MCF 10A (cell line): ENCODE data around the gene RNFT2. TPM values are rescaled to one million over a fixed set of nuclear protein-coding genes. Genes with fewer than 3 reads are reported as not detected.

Experiments
- BruUV-seq: library from RNA; stranded (reverse); fragments of 400-500 nt; replicated peaks from 2 replicates; lab custom pipeline; 2021; lab: Mats Ljungman, UMichigan
- CTCF ChIA-PET: fragments of 300-600 bp; sonication (Branson Sonifier 250); formaldehyde crosslinking; extraction: SDS; loops from one replicate; lab custom pipeline; 2021; ENCODE audit warnings: antibody characterized with exemption, inconsistent platforms; lab: Yijun Ruan, JAX
- POLR2A ChIA-PET: fragments of 300-600, 350-650 bp; sonication (Branson Sonifier 250); formaldehyde crosslinking; extraction: SDS; loops from one replicate; lab custom pipeline; 2020; ENCODE audit warnings: antibody characterized with exemption, inconsistent platforms; lab: Yijun Ruan, JAX
- DNase-seq: peaks from one replicate; pipeline ENCODE4 v3.0.0-alpha.2; 2018; ENCODE audit not compliant: unreplicated experiment
- H3K27ac Mint-ChIP-seq: one replicate; pipeline ENCODE4 v1.8.0; 2022; ENCODE audit warnings: mild to moderate bottlenecking, low read depth, mixed read lengths; ENCODE audit not compliant: unreplicated experiment
- H3K27me3 Mint-ChIP-seq: one replicate; pipeline ENCODE4 v1.8.0; 2022; ENCODE audit warnings: mixed read lengths; ENCODE audit not compliant: insufficient read depth, unreplicated experiment
- H3K36me3 Mint-ChIP-seq: one replicate; pipeline ENCODE4 v1.8.0; 2022; ENCODE audit warnings: mild to moderate bottlenecking, moderate library complexity, mixed read lengths; ENCODE audit not compliant: insufficient read depth, unreplicated experiment
- H3K4me1 Mint-ChIP-seq: one replicate; pipeline ENCODE4 v1.8.0; 2022; ENCODE audit warnings: mixed read lengths; ENCODE audit not compliant: insufficient read depth, unreplicated experiment
- H3K4me3 Mint-ChIP-seq: one replicate; pipeline ENCODE4 v1.8.0; 2022; ENCODE audit warnings: mild to moderate bottlenecking, moderate library complexity, mixed read lengths; ENCODE audit not compliant: unreplicated experiment
- H3K9me3 Mint-ChIP-seq: one replicate; pipeline ENCODE4 v1.8.0; 2022; ENCODE audit warnings: mixed read lengths; ENCODE audit not compliant: unreplicated experiment
- CTCF ChIP-seq: fragments of 200-600 bp; IDR thresholded peaks from one replicate; pipeline ENCODE4 v1.8.0; 2022; ENCODE audit warnings: antibody characterized with exemption, mild to moderate bottlenecking; ENCODE audit not compliant: unreplicated experiment
- intact Hi-C: fragments of 100-400 bp; cut with micrococcal nuclease; formaldehyde crosslinking; loops from 2 replicates; pipeline ENCODE4 v1.14.1; 2022
- total RNA-seq: library from RNA; stranded (reverse); gene quantifications from 2 replicates; pipeline ENCODE4 v1.2.3, GENCODE V29; 2022

The RNFT2 gene
- total RNA-seq, 1 experiment from 2014 or later, result 7.2 TPM

GRCh38 chr12:116855744-116856470, 117.8 kb downstream of the RNFT2 start:
- Mint-ChIP-seq H3K27ac (peak overlapping the region; percentile 93), H3K27me3 (no peaks in the 10 kb centered on the region), H3K36me3 (no peaks in the 10 kb centered on the region), H3K4me1 (peaks cover 18% of the 10 kb centered on the region), H3K9me3 (no peaks in the 10 kb centered on the region), H3K4me3 (peak overlapping the region; percentile 35)
- no peak for TF ChIP-seq CTCF
- DNase-seq, result peak; percentile 86
- BruUV-seq, result no TSS peak
- ChIA-PET POLR2A (interaction anchor here (1.1 to 2.6 kb wide), 6 partner anchors 10 to 41 kb away, joined by 3 to 18 read pairs (median 8); partner anchors contain the start of gene HRK), CTCF (interaction anchor here (0.6 to 1.8 kb wide), 7 partner anchors 24 to 354 kb away, joined by 3 to 9 read pairs (median 4); no protein-coding TSS in a partner anchor)
- intact Hi-C loops, result no loop called here

- ChIA-PET CTCF (interaction anchor here (1.0 to 1.8 kb wide), 5 partner anchors 21 to 147 kb away, joined by 3 to 9 read pairs (median 7); no protein-coding TSS in a partner anchor), POLR2A (interaction anchor here (0.6 to 2.6 kb wide), 6 partner anchors 15 to 74 kb away, joined by 3 to 18 read pairs (median 8); partner anchors contain the start of gene HRK)
- Mint-ChIP-seq H3K9me3 (no peaks in the 10 kb centered on the region), H3K4me3 (no peak overlapping the region), H3K27me3 (no peaks in the 10 kb centered on the region), H3K27ac (peak overlapping the region; percentile 93), H3K4me1 (peaks cover 18% of the 10 kb centered on the region), H3K36me3 (no peaks in the 10 kb centered on the region)
- intact Hi-C loops, result no loop called here
- no peak for TF ChIP-seq CTCF
- BruUV-seq, result no TSS peak
- no peak for DNase-seq
Measured at GRCh38 chr12:116856729-116857128, 118.6 kb downstream of the RNFT2 start.

- ChIA-PET POLR2A (no interaction called here), CTCF (interaction anchor here (0.5 to 1.1 kb wide), 2 partner anchors 21 to 39 kb away, joined by 3 read pairs; no protein-coding TSS in a partner anchor)
- DNase-seq, result no peak
- BruUV-seq, result no TSS peak
- intact Hi-C loops, result no loop called here
- H3K36me3 Mint-ChIP-seq, result no peaks in the 10 kb centered on the region
- no peaks in the 10 kb centered on the region for H3K27me3 Mint-ChIP-seq
- no peaks in the 10 kb centered on the region for H3K9me3 Mint-ChIP-seq
- peaks cover 20% of the 10 kb centered on the region for H3K4me1 Mint-ChIP-seq
- H3K4me3 Mint-ChIP-seq, result no peak overlapping the region
- no peak overlapping the region for H3K27ac Mint-ChIP-seq
- no peak for TF ChIP-seq CTCF
Measured at GRCh38 chr12:116859079-116859478, 121.0 kb downstream of the RNFT2 start.

DNA sequence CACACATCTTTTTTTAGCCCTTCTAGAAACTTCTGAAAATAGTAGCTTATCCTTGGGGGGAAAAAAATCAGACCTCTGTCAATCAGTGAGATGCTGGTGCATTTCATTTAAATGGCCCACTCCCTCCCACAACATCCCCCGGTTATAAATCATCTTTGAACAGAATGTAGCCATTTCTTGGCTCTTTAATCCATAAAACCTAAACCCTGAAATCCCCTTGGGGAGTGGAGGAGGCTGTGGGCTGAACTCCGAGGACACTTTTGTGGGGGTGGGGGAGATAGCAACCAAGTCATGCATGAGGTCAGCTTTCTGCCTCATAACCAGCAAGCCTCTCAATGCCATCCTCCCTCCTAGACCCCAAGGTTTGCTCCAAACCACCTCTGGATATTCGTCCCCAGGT, 122.1 kb downstream of the RNFT2 start:
- CTCF ChIA-PET, result interaction anchor here (0.6 kb wide), 1 partner anchor 49 kb away, joined by 3 read pairs; no protein-coding TSS in a partner anchor
- Mint-ChIP-seq H3K36me3 (no peaks in the 10 kb centered on the region), H3K4me1 (peaks cover 24% of the 10 kb centered on the region), H3K9me3 (no peaks in the 10 kb centered on the region), H3K4me3 (no peak overlapping the region), H3K27me3 (no peaks in the 10 kb centered on the region), H3K27ac (no peak overlapping the region)
- intact Hi-C loops, result no loop called here
- no peak for TF ChIP-seq CTCF
- no peak for DNase-seq
- BruUV-seq, result no TSS peak
- POLR2A ChIA-PET, result no interaction called here
